ENCODE data around the gene RBM8A.

The RBM8A gene

DNA sequence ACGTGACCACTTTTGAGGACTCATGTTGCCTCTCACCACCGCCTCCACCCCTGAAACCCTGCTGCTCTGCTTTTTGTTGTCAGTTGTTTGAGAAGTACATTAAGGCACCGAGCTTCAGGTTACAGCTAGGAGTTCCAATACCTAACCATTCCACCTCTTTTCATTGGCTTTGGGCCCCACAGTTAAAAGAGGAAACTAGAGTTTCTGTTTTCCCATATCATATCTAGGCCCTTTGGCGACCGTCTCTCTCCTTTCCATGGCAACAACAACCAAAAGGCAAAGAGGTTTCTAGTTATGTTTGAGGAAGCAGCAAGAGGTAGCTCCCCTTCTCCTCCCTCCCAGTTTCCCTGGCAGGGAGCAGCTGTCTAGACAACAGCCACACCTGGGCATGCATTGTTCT lies 47.5 kb downstream of the RBM8A start:
- DNase-seq (ENCODE audit: low spot score) = no peak

DNA sequence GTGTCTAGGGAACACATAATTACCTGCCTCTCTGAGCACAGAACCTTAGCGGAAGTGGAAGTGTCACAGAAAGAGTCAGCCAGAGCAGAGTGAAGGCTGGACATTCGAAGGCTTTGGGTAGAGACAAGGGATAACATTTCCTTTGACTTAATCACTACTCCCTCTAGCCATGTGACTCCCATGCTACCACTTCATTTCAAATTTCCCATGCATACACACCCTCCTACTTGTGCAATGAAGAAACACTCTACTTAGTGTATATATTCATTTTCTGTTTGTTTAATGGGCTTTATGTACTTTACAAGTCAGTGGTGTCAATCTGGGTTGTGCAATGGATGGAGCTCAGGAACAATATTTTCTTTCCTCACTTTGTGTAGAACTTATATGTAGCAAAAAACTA lies 48.6 kb downstream of the RBM8A start:
- DNase-seq (ENCODE audit: low spot score) = no peak

DNA sequence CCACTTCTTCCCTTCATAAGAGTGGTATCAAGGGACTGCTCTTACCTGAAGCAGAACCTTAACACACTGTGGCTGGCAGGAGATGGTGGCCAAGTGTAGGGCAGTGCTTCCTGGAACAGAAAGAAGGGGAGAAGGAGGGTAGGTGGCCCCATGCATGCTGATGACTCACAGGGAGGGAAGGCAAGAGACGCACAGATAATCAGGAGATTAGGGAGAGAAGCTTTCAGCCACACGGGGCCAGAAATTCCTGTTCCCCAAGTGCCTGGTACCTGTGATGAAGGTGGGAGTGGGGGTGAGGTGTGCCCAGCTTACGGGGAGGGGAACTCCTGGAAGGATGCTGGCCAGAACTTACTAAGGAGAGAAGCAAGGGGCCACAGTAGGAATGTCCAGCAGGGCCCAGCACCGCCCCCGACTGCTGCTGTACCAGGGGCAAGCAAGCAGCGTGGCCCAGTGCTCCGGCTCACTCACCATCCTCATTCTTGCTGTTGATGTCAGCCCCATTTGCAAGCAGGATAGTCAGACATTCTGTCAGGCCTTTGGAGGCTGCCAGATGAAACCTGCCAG lies 49.3 kb downstream of the RBM8A start:
- no peak for DNase-seq (ENCODE audit: low spot score)

DNA sequence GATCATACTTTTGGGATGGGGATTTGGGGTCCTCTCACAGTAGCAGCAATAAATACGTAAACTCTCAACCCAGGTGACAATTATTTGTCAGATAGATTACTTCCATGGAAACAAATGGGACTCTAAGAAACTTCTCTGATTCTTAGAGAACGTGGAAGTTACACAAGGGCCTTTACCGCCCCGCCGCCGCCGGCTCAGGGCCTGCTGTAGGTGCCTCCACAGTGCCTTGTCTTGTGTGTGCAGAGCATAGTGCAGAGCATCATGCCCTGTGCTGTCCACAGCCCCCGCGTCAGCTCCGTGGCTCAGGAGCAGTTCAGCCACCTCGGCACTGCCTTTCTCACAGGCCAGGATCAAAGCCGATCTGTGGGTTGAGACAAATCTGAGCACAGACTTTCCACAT lies 52.6 kb downstream of the RBM8A start:
- DNase-seq (ENCODE audit: low spot score) = no peak

DNA sequence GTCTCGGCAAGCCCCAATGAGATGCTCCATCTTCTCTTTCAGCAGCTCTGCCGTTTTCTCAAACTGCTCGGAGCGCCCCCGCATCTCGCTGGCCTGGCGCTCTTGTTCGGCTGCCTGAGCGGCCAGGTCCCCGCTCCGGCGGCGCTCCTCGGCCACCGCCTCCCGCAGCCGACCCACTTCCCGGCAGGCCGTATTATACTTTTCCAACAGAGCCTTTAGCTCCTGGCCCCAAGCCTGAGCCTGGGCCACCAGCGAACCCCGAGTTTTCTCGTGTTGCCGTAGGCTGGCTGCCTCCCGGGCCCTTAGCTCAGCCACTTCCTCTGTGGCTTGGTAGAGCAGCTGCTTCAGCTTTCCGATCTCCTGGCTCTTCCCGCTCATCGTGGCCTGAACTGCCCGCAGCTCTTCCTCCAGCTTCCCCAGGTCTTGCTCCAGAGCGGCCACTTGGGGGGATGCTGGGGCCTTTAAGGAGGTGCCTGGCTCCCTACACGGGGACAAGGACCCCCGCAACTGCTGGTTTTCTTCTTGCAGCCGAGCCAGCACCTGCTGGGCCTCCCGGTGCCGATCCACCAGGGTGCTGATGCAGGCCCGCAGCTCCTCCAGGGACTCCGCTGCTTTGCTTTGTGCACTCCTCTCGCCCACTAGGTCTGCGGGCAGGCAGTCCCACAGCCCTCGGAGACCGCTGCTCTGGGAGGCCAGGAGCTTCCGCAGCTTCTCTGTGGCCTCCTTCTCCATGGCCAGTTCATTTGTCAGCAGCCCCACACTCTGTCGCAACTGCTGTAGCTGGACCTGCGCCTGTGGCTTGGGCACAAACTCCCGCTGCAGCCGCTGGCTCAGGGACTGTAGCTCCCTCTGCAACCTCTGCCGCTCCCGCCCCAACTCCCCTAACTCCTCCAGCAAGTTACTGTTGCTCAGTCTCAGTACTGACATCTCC lies 55.0 kb downstream of the RBM8A start:
- DNase-seq (ENCODE audit: low spot score) = peak; percentile 67

Measured in cerebellar cortex (tissue), 1 donor.